Skin of body (tissue), 2 donors: Measurements from ENCODE around the gene FGFBP3. TPM values are rescaled to one million over a fixed set of nuclear protein-coding genes. Genes with fewer than 3 reads are reported as not detected.

Source experiments
- DNase-seq: peaks from one replicate; lab custom pipeline; 2025; lab: John Stamatoyannopoulos, UW
- total RNA-seq: library from RNA; depleted of rRNA; stranded (reverse); fragments of >200 nt; gene quantifications from one replicate; pipeline ENCODE4 v1.2.3, GENCODE V29; 2014

The FGFBP3 gene, protein sequence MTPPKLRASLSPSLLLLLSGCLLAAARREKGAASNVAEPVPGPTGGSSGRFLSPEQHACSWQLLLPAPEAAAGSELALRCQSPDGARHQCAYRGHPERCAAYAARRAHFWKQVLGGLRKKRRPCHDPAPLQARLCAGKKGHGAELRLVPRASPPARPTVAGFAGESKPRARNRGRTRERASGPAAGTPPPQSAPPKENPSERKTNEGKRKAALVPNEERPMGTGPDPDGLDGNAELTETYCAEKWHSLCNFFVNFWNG
- 1.2 TPM for total RNA-seq

- DNase-seq = peak; percentile 61
Observed at GRCh38 chr10:91909117-91909677, at the start of gene FGFBP3. TSS of gene FGFBP3 (minus strand) at chr10:91909486. CDS start at chr10:91908969, 517 bp downstream.

- no peak for DNase-seq
Observed at GRCh38 chr10:91957091-91957490, 47.8 kb upstream of the FGFBP3 start.

DNA sequence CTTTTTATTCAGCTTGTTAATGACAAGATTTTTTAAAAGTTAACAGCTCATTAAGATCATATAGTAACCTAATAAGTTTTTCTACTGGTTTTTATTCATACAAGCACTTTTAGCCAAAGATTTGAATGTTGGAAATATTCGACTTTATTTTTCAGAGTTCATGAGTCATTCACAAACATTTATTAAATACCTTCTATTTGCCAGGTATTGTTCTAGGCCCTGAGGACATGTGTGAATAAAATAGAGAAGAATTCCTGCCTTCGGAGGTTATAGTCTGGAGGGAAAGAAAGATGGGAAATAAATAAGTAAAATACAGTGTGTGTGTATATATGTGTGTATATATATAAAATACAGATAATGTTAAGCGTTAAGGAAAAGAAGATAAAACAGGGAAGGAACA, 45.8 kb upstream of the FGFBP3 start:
- DNase-seq = no peak

DNA sequence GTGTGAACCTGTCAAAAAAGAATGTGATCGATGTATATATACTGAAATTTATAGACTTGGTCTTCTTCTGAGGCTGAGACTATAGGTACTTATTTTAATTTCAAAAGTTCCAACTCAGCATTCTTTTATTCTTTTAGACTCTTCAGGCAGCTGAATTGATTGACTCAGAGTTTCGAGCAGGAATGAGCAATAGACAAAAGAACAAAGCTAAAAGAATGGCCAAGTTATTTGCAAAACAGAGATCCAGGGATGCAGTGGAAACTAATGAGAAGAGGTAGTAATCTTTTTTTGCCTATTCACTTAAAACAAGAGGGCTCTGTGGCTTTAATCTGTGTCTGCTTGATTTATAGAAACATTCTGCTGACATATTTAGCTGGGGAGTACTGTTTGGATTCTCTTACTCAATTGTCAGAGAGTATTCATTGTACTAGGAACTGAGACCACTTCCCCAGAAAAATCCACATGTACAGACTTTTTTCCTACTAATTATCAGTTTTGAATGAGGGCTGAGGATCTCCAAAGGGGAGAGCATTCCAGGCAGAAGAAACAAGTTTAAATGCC, 44.4 kb upstream of the FGFBP3 start:
- DNase-seq = no peak

DNA sequence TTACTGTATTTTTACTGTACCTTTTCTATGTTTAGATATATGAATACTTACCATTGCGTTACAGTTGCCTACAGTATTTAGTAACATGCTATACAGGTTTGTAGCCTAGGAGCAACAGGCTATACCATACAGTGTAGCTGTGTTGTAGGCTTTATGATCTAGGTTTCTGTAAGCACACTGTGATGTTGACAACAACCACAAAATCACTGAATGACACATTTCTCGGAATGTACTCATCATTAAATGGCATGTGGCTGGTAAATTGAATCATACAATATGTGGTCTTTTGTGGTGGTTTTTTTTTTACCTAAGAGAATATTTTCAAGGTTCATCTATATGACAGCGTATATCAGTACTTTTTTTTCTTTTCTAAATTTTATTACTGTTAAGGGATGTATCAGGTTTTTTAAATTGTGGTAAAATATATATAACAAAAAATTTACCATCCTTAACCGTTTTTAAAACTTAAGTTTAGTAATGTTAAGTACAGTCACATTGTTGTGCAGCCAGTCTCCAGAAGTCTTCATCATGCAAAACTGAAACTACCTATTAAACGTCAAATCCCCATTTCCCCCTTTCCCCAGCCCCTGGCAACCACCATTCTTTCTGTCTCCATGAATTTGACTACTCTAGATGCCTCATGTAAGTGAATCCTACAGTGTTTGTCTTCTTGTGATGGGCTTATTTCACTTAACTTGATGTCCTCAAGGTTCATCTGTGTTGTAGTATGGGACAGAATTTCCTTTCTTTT, 35.8 kb upstream of the FGFBP3 start:
- DNase-seq = no peak

DNA sequence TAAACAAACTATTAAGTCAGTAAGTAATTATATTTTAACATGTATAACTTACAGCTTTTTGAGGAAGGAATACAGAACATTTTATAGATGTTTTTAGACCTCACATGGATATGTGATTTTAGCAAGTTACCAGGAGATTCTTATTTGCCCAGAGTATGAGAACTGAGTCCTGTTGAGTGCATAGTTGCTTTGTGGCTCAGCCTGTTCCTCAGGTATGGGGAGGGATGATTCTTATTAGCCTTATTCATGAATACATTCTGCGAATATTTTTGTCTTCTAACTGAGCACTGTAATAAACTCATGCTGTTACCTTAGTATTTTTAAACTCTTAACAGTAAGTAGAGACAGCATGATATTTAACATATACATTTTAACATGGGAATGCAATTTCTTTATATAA, 32.1 kb upstream of the FGFBP3 start:
- no peak for DNase-seq

- no peak for DNase-seq
Observed at GRCh38 chr10:91939653-91940052, 30.4 kb upstream of the FGFBP3 start.

DNA sequence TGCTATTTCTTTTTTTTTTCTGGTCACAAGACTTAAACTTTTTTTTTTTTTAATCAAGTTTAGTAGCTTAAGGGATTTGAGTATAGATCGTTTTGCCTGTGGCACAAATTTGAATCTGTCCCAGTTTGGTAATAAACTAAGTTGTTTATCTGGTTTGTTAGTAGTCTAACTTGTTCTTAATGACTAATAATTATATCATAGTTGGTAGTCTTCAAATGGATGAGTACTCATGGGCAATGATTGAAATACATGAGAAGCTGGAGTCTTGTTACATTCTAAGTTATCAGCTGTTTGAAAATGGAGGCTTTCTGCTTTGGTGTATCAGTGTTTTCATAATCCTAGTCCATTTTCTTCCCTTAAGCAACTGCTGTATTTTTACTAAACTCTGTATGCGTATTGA, 26.6 kb upstream of the FGFBP3 start:
- no peak for DNase-seq

- DNase-seq = no peak
Observed at GRCh38 chr10:91932737-91933136, 23.5 kb upstream of the FGFBP3 start.

- no peak for DNase-seq
Observed at GRCh38 chr10:91931526-91932190, 22.4 kb upstream of the FGFBP3 start.

- DNase-seq = peak; percentile 77
Observed at GRCh38 chr10:91930939-91931338, 21.7 kb upstream of the FGFBP3 start.

- DNase-seq = no peak
Observed at GRCh38 chr10:91925022-91925320, 15.7 kb upstream of the FGFBP3 start.

GRCh38 chr10:91924212-91925021, 15.1 kb upstream of the FGFBP3 start:
- DNase-seq = peak; percentile 70

DNA sequence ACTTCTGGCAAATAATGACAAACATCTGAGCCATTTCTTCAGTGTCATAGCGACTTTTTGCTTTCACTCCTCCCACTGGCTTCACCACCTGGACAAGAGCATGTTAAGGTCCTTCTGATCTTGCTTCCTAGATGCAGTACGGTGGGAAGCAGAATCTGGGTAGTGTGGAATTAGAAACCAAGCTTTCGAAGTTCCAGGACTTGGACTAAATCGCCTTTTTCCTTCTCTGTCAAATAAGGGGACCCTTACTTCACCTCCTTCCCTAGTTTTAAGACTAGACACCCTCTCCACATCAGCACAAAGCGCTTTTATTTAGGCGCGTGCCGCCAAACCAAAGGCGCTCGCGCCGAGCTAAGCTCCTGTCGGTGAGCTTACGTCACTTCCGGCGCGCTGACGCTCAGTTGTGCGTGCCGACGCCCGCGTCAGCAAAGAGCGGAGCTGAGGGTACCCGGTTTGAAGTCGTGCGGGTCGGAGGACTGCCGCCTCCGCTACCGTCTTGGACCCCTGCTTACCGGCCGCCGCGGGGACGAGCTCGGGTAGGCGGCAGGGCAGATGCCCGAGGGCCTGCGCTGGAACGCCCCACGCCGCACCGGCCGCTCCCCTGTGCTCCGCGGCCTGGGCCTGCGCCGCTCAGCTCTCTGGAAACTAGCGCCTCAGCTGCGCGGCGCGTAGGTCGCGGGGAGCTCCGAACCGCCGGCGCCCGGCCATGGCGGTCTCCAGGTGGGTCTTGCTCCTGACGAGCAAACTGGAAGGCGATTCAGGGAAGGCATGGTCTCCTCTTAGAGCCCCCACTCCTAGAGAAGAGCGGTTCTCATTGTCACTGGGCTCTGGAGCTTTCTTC, 14.3 kb upstream of the FGFBP3 start, which contains the start of gene BTAF1:
BTAF1 (plus strand) TSS at position 400 of the 841 bp plus-strand sequence; CDS start at position 707, 307 bp downstream.
- peak; percentile 92 for DNase-seq

DNA sequence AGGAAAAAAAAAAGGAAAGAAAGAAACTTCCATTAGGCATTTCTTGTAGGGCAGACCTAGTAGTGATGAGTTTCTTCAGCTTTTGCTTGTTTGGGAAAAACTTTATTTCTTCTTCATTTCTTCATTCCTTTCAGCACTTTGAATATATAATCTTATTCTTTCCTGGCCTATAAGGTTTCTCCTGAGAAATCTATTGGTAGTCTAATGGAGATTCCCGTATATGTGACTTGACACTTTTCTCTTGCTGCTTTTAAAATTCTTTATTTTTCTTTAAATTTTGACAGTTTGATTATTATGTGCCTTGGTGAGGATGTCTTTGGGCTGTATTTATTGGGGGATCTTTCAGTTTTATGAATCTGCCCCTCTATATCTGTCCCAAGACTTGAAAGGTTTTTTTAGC, 10.4 kb upstream of the FGFBP3 start:
- no peak for DNase-seq

DNA sequence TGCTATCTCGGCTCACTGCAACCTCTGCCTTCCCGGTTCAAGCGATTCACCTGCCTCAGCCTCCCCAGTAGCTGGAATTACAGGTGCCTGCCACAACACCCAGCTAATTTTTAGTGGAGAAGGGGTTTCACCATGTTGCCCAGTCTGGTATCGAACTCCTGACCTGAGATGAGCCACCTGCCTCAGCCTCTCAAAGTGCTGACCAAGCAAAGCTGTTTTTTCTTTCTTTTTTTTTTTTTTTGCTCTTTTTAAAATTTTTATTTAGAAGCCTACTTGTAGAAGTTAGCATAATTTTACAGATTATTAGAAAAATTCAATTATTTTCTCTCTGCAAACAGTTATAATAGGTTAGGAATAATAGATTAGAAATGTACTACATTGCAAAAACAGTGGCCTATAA, 1.2 kb upstream of the FGFBP3 start:
- no peak for DNase-seq

GRCh38 chr10:91908337-91909116, 759 bp downstream of the FGFBP3 start:
- peak; percentile 84 for DNase-seq

DNA sequence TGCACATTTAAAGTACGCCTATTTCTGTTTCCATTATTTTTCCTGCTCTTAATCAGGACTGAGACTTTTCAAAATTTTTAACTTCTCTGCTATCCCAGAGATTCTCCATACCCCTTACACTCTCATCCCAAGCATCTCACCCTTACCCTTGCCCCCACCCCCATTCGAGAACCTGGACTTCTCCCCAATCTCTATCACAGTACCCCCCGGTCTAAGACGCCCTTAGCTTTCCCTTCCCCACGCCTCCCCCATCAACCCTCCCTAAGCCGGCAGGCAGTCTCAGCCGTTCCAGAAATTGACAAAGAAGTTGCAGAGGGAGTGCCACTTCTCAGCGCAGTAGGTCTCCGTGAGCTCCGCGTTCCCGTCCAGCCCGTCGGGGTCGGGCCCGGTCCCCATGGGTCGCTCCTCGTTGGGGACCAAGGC, 1.4 kb downstream of the FGFBP3 start:
- no peak for DNase-seq

DNA sequence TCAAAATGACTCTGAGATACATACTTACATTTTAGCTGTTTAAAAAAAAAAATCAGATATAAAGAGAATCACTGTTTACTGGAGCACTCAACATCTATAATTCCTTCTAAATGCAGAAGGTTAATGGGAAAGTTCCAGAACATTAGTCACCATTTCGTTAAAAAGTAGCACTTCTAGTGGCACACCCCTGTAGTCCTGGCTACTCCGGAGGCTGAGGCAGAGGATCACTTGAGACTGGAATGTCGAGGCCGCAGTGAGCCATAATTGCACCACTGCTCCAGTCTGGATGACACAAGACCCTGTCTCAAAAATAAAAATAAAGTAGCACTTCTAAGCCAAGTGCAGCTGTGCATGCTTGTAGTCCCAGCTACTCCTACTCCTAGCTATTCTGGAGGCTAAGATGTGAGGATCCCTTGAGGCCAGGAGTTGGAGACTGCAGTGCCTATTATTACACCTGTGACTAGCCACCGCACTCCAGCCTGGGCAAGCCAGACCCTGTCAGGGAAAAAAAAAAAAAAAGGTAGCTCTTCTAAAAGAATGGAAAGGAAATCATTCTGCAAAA, 2.2 kb downstream of the FGFBP3 start:
- no peak for DNase-seq
